Prostate gland (tissue), 2 donors: ENCODE data around the gene TK1. TPM values are rescaled to one million over a fixed set of nuclear protein-coding genes. Genes with fewer than 3 reads are reported as not detected.
A peak's percentile ranks its signal among the peaks of the same experiment; 100 is the strongest.

Experiments used
- DNase-seq: peaks from one replicate; pipeline ENCODE4 v3.0.0-alpha.2; 2019; ENCODE audit warnings: low spot score
- H3K27ac ChIP-seq, 2 donors: fragments of 200-600 bp; sonication (generic); 2 replicates each; pipeline ENCODE4 v1.5.1; 2017 to 2019
- H3K27me3 ChIP-seq: fragments of 200-600 bp; sonication (generic); replicated peaks from 2 replicates; pipeline ENCODE4 v1.5.1; 2019; ENCODE audit not compliant: insufficient read depth
- H3K36me3 ChIP-seq, 2 donors: fragments of 200-600 bp; sonication (generic); 1 replicate in 1 of 2; 2 replicates in 1 of 2; pipeline versions ENCODE4 v1.5.1 to v1.8.1; 2017 to 2019
- H3K4me1 ChIP-seq: fragments of 200-600 bp; sonication (generic); replicated peaks from 2 replicates; pipeline ENCODE4 v1.5.1; 2019
- H3K4me3 ChIP-seq, 2 donors: fragments of 200-600 bp; sonication (generic); 2 replicates each; pipeline ENCODE4 v1.5.1; 2017 to 2019
- H3K9me3 ChIP-seq: fragments of 200-600 bp; sonication (generic); 2 replicates; pipeline ENCODE4 v1.5.1; 2017
- CTCF ChIP-seq, 4 experiments: fragments of 200-600 bp in 2 of 4; fragments of 450-650 bp in 2 of 4; sonication (generic) in 2 of 4; IDR thresholded peaks; 1 replicate in 3 of 4; 2 replicates in 1 of 4; pipeline ENCODE4 v1.5.1; 2016 to 2019; ENCODE audit warnings: antibody characterized with exemption in 4 of 4, mild to moderate bottlenecking in 2 of 4, moderate library complexity in 2 of 4
- POLR2A ChIP-seq: fragments of 450-650 bp; IDR thresholded peaks from one replicate; pipeline ENCODE4 v1.6.1; 2016; ENCODE audit warnings: antibody characterized with exemption, mild to moderate bottlenecking
- POLR2AphosphoS5 ChIP-seq: sonication (generic); formaldehyde crosslinking; IDR thresholded peaks from one replicate; pipeline ENCODE4 v1.6.1; 2017; ENCODE audit warnings: antibody characterized with exemption
- WGBS: methylation state at CpG from one replicate; pipeline ENCODE4 v1.1.5; 2018; 5-methylcytosine and 5-hydroxymethylcytosine counted together
- intact Hi-C: fragments of 100-400 bp; cut with DNase I; formaldehyde crosslinking; loops from one replicate; pipeline ENCODE4 v1.14.2; 2022
- total RNA-seq, 2 donors: library from RNA; depleted of rRNA; stranded (reverse); fragments of >200 nt; gene quantifications; one replicate each; pipeline ENCODE4 v1.1.0, GENCODE V29; 2016

Gene TK1
- total RNA-seq, 2 donors from 2014 or later: 10.8 to 11.2 TPM

GRCh38 chr17:78184868-78185267 is 2.0 kb downstream of the TK1 start:
- DNase-seq: peak; percentile 63
- no peaks in the 10 kb centered on the region for H3K27me3 ChIP-seq
- H3K9me3 ChIP-seq: no peaks in the 10 kb centered on the region
- H3K4me3 ChIP-seq: peak overlapping the region; percentile 3 to 18
- no peak for TF ChIP-seq POLR2A
- peak in 1 of 4 experiments; percentile 23 for TF ChIP-seq CTCF (IDR thresholded peaks at IDR 0.05)
- TF ChIP-seq POLR2AphosphoS5: peak; percentile 67
- H3K36me3 ChIP-seq: no peaks in the 10 kb centered on the region
- H3K4me1 ChIP-seq: peaks cover 18% of the 10 kb centered on the region
- 29% methylated on average over 9 of the region's 9 CpGs for WGBS
- peak overlapping the region; percentile 83 to 87 for H3K27ac ChIP-seq
- intact Hi-C loops: no loop called here

- Histone ChIP-seq H3K36me3 (no peaks in the 10 kb centered on the region), H3K4me3 (peak overlapping the region in 1 of 2 donors; percentile 18), H3K4me1 (peaks cover 18% of the 10 kb centered on the region), H3K9me3 (no peaks in the 10 kb centered on the region), H3K27ac (peak overlapping the region; percentile 83 to 87), H3K27me3 (no peaks in the 10 kb centered on the region)
- DNase-seq: peak; percentile 77
- intact Hi-C loops: no loop called here
- TF ChIP-seq POLR2AphosphoS5: peak; percentile 58
- no peak for TF ChIP-seq POLR2A
- TF ChIP-seq CTCF (IDR thresholded peaks at IDR 0.05): no peak
- WGBS: 23% methylated on average over 10 of the region's 10 CpGs
These were observed 2.5 kb downstream of the TK1 start for GRCh38 chr17:78184351-78184750.

GRCh38 chr17:78183916-78184315 is 2.9 kb downstream of the TK1 start:
- Histone ChIP-seq H3K27me3 (no peaks in the 10 kb centered on the region), H3K4me1 (peaks cover 18% of the 10 kb centered on the region), H3K27ac (peak overlapping the region; percentile 83 to 87), H3K36me3 (no peaks in the 10 kb centered on the region), H3K9me3 (no peaks in the 10 kb centered on the region), H3K4me3 (no peak overlapping the region)
- DNase-seq: no peak
- TF ChIP-seq POLR2A (no peak), CTCF (IDR thresholded peaks at IDR 0.05) (no peak), POLR2AphosphoS5 (no peak)
- intact Hi-C loops: no loop called here
- whole genome bisulfite sequencing: 75% methylated on average over 12 of the region's 12 CpGs

GRCh38 chr17:78182504-78182903 is 4.3 kb downstream of the TK1 start:
- intact Hi-C loops: no loop called here
- 92% methylated on average over 13 of the region's 13 CpGs for WGBS
- no peaks in the 10 kb centered on the region for H3K36me3 ChIP-seq
- H3K27ac ChIP-seq: no peak overlapping the region
- no peak for DNase-seq
- H3K4me3 ChIP-seq: no peak overlapping the region
- no peaks in the 10 kb centered on the region for H3K27me3 ChIP-seq
- H3K4me1 ChIP-seq: peaks cover 18% of the 10 kb centered on the region
- no peaks in the 10 kb centered on the region for H3K9me3 ChIP-seq
- TF ChIP-seq POLR2A: no peak
- TF ChIP-seq CTCF (IDR thresholded peaks at IDR 0.05): no peak
- TF ChIP-seq POLR2AphosphoS5: no peak

GRCh38 chr17:78180508-78180907 is 6.3 kb downstream of the TK1 start:
- peak overlapping the region; percentile 52 to 61 for H3K27ac ChIP-seq
- DNase-seq: no peak
- TF ChIP-seq POLR2A (no peak), CTCF (IDR thresholded peaks at IDR 0.05) (no peak), POLR2AphosphoS5 (no peak)
- H3K36me3 ChIP-seq: no peaks in the 10 kb centered on the region
- WGBS: 83% methylated on average over 2 of the region's 2 CpGs
- peaks cover 17% of the 10 kb centered on the region for H3K4me1 ChIP-seq
- intact Hi-C loops: no loop called here
- H3K27me3 ChIP-seq: no peaks in the 10 kb centered on the region
- no peak overlapping the region for H3K4me3 ChIP-seq
- no peaks in the 10 kb centered on the region for H3K9me3 ChIP-seq
